Measurements from ENCODE around the gene MTSS2. TPM values are rescaled to one million over a fixed set of nuclear protein-coding genes. Genes with fewer than 3 reads are reported as not detected.
A peak's percentile ranks its signal among the peaks of the same experiment; 100 is the strongest.
"Not testable (repeated sequence)": the region's sequence is repeated elsewhere in the genome, so short reads cannot be mapped to it uniquely, and the experiment has no call there.

MTSS2 gene
- total and polyA plus RNA-seq, 12 donors, result 11.6 to 145 (median 73.9) TPM

DNA sequence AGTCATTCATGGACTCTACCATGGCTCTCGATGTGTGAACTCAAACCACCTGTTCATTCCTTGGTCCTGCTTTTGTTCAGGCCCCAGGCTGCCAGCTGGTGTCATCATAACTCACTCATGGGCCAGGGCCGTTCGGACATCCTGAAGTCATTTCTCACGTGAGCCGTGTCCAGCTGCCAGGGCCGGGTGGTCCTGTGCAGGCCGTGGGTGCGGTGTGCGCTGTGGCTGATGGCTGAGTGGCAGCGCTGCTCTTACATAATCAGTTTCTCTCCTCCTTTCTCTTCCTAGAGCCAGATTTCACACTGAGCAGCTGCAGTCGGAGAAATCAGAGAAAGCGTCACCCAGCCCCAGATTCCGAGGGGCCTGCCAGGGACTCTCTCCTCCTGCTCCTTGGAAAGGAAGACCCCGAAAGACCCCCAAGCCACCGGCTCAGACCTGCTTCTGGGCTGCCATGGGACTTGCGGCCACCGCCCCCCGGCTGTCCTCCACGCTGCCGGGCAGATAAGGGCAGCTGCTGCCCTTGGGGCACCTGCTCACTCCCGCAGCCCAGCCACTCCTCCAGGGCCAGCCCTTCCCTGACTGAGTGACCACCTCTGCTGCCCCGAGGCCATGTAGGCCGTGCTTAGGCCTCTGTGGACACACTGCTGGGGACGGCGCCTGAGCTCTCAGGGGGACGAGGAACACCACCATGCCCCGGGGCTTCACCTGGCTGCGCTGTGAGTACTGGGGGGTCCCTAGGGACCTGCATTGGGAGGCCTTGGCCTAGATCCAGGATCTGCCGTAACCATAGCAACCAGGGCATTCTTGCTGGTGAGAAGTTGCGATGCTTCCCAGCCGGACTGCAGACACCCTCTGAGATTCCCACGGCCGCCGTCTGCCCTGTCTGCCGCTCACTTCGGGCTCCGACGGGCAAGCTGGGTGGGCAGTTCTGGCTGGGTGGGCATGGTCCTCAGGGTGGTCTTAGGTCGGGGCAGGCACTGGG lies 39.3 kb downstream of the MTSS2 start, which contains the start of gene IL34:
Gene IL34, plus strand, starts transcription at position 300 of the 982 bp plus-strand sequence. Its CDS starts 389 bp downstream, at position 689.
- intact Hi-C loops (cut with DNase I), result loop anchor here in 1 of 2 donors (10.0 kb wide), 1 partner anchor 282 kb away; no protein-coding TSS in a partner anchor
- peak within 1 kb of the TSS in 1 of 4 donors; percentile 12 for H3K4me3 ChIP-seq
- peak; percentile 44 to 80 (median 66) for DNase-seq
- TF ChIP-seq, protein P1, sequence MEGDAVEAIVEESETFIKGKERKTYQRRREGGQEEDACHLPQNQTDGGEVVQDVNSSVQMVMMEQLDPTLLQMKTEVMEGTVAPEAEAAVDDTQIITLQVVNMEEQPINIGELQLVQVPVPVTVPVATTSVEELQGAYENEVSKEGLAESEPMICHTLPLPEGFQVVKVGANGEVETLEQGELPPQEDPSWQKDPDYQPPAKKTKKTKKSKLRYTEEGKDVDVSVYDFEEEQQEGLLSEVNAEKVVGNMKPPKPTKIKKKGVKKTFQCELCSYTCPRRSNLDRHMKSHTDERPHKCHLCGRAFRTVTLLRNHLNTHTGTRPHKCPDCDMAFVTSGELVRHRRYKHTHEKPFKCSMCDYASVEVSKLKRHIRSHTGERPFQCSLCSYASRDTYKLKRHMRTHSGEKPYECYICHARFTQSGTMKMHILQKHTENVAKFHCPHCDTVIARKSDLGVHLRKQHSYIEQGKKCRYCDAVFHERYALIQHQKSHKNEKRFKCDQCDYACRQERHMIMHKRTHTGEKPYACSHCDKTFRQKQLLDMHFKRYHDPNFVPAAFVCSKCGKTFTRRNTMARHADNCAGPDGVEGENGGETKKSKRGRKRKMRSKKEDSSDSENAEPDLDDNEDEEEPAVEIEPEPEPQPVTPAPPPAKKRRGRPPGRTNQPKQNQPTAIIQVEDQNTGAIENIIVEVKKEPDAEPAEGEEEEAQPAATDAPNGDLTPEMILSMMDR (IDR thresholded peaks at IDR 0.05), result no peak
- TF ChIP-seq POLR2A (IDR thresholded peaks at IDR 0.05), result no peak
- peak within 1 kb of the TSS in 4 of 5 donors; percentile 11 to 83 (median 50) for H3K27ac ChIP-seq
- no peaks in the 10 kb centered on the region for H3K27me3 ChIP-seq
- H3K9me3 ChIP-seq (replicated peaks in 1 of 3), result no peaks in the 10 kb centered on the region
- WGBS, 4 donors, result 44 to 50% (median 45%) methylated on average over 14 to 39 of the region's 39 CpGs
- no peaks in the 10 kb centered on the region for H3K36me3 ChIP-seq (replicated peaks in 1 of 2)
- peaks cover 0 to 15% of the 10 kb centered on the region in 2 donors for H3K4me1 ChIP-seq (replicated peaks in 1 of 2)

DNA sequence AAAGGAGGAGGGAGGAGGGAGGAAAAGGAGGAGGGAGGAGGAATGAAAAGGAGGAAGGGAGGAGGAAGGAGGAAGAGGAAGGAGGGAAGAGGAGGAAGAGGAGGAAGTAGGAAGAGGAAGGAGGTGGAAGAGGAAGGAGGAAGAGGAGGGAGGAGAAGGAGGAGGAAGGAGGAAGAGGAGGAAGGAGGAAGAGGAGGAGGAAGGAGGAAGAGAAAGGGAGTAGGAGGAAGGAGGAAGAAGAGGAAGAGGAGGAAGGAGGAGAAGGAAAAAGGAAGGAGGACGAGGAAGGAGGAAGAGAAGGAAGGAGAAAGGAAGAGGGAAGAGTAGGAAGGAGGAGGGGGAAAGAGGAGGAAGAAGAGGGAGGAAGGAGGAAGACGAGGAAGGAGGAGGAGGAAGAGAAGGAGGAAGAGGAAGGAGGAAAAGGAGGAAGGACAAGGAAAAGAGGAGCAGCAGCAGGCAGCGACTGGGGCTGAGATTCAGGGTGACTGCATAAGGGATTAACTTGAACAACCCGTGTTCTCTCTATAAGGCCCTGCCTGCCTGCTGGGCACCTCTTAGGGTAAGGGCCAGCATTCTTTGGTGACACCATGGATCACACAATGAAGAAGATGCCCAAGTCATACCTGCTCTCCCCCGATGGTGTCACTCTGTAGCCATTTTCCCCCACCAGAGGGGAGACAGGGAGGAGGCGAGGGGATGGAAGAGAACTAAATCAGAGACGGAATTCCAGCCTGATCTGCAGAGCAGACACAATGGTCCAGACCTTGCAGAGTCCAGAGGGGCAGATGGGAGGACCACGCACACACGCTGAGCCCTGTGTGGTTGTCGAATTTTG lies 40.9 kb downstream of the MTSS2 start:
- intact Hi-C loops (cut with DNase I), result loop anchor here in 1 of 2 donors (10.0 kb wide), 1 partner anchor 280 kb away; no protein-coding TSS in a partner anchor
- WGBS, 4 donors, result 78 to 93% (median 88%) methylated on average over 10 of the region's 10 CpGs
- TF ChIP-seq, protein P1 (IDR thresholded peaks at IDR 0.05), result no peak
- Histone ChIP-seq H3K4me3 (no peak overlapping the region), H3K9me3 (replicated peaks in 1 of 3) (no peaks in the 10 kb centered on the region), H3K27me3 (no peaks in the 10 kb centered on the region), H3K36me3 (replicated peaks in 1 of 2) (no peaks in the 10 kb centered on the region), H3K4me1 (replicated peaks in 1 of 2) (peaks cover 0 to 15% of the 10 kb centered on the region in 2 donors), H3K27ac (no peak overlapping the region)
- no peak for DNase-seq

DNA sequence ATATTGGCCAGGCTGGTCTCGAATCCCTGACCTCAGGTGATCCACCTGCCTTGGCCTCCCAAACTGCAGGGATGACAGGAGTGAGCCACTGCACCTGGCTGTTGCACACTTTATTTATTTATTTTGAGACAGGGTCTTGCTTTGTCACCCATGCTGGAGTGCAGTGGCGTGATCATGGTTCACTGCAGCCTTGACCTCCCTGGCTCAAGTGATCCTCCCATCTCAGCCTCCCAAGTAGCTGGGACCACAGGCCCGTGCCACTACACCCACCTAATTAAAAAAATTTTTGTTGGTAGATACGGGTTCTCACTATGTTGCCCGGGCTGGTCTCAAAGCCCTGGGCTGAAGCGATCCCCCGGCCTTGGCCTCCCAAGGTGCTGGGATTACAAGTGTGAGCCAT lies 42.6 kb downstream of the MTSS2 start:
- H3K27me3 ChIP-seq; H3K36me3 ChIP-seq (replicated peaks in 1 of 2); DNase-seq; H3K27ac ChIP-seq; H3K4me3 ChIP-seq; H3K9me3 ChIP-seq (replicated peaks in 1 of 3): not testable (repeated sequence)
- intact Hi-C loops (cut with DNase I), result loop anchor here in 1 of 2 donors (10.0 kb wide), 1 partner anchor 278 kb away; no protein-coding TSS in a partner anchor
- WGBS, 4 donors, result 77 to 94% (median 85%) methylated on average over 7 of the region's 7 CpGs
- H3K4me1 ChIP-seq (replicated peaks in 1 of 2), result peaks cover 0 to 29% of the 10 kb centered on the region in 2 donors

DNA sequence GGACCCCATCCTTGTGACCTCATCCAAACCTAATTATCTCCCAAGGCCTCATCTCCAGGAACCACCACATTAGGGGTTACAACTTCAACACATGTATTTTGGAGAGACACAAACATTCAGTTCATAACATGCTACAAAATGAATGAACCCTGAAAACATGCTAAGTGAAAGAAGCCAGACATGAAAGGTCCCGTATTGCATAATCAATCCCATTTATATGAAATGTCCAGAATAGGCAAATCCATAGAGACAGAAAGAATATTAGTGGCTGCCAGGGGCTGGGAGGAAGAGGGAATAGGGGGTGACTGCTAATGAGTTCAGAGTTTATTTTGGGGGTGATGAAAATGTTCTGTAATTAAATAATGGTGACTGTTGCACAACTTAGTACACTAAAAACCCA lies 43.2 kb downstream of the MTSS2 start:
- WGBS, 4 donors, result 77 to 95% (median 89%) methylated on average over 1 of the region's 1 CpG
- H3K27ac ChIP-seq, result no peak overlapping the region
- no peaks in the 10 kb centered on the region for H3K9me3 ChIP-seq (replicated peaks in 1 of 3)
- no peak for DNase-seq
- no peaks in the 10 kb centered on the region for H3K27me3 ChIP-seq
- no peak overlapping the region for H3K4me3 ChIP-seq
- intact Hi-C loops (cut with DNase I), result loop anchor here in 1 of 2 donors (10.0 kb wide), 1 partner anchor 278 kb away; no protein-coding TSS in a partner anchor
- TF ChIP-seq POLR2A (IDR thresholded peaks at IDR 0.05), result no peak
- TF ChIP-seq, protein P1 (IDR thresholded peaks at IDR 0.05), result no peak
- H3K36me3 ChIP-seq (replicated peaks in 1 of 2), result no peaks in the 10 kb centered on the region
- H3K4me1 ChIP-seq (replicated peaks in 1 of 2), result peaks cover 0 to 29% of the 10 kb centered on the region in 2 donors

All from adrenal gland (tissue), 12 donors.